T47D (cell line): ENCODE results near the gene INF2.

Experiments used
- DNase-seq, 2 experiments: peaks; one replicate each; pipeline versions ENCODE4 v3.0.0 to v3.0.0-alpha.2; 2011 to 2012; ENCODE audit warnings: low read depth in 1 of 2, low spot score in 1 of 2
- JUND ChIP-seq: IDR thresholded peaks from 2 replicates; pipeline ENCODE4 v1.6.1; 2012; ENCODE audit warnings: low read depth
- in situ Hi-C: cut with HindIII; loops from 2 replicates; pipeline ENCODE4 v1.10.0; 2016; ENCODE audit warnings: low sequenced_read_pairs, low pct_unique_long_range_greater_than_20kb

INF2 gene

GRCh38 chr14:104758981-104759969 lies 69.9 kb downstream of the INF2 start:
- TF ChIP-seq JUND: no peak
- no peak for DNase-seq
- in situ Hi-C loops: no loop called here

- no peak for TF ChIP-seq JUND
- DNase-seq: no peak
- in situ Hi-C loops: no loop called here
These were observed 76.1 kb downstream of the INF2 start for GRCh38 chr14:104765517-104765916.

GRCh38 chr14:104766256-104766862 lies 76.9 kb downstream of the INF2 start:
- TF ChIP-seq JUND: no peak
- no peak for DNase-seq
- in situ Hi-C loops: no loop called here

GRCh38 chr14:104766863-104767633 lies 77.6 kb downstream of the INF2 start:
- peak in 1 of 2 experiments; percentile 45 for DNase-seq
- in situ Hi-C loops: no loop called here
- no peak for TF ChIP-seq JUND

GRCh38 chr14:104767634-104767918 lies 78.2 kb downstream of the INF2 start:
- in situ Hi-C loops: no loop called here
- DNase-seq: no peak
- TF ChIP-seq JUND: no peak

GRCh38 chr14:104768437-104769323 lies 79.3 kb downstream of the INF2 start:
- in situ Hi-C loops: no loop called here
- no peak for TF ChIP-seq JUND
- DNase-seq: peak; percentile 84 to 90

- in situ Hi-C loops: no loop called here
- TF ChIP-seq JUND: no peak
- no peak for DNase-seq
These were observed 80.1 kb downstream of the INF2 start for GRCh38 chr14:104769324-104770071.

GRCh38 chr14:104770072-104770579 lies 80.7 kb downstream of the INF2 start:
- TF ChIP-seq JUND: no peak
- no peak for DNase-seq
- in situ Hi-C loops: no loop called here

- in situ Hi-C loops: no loop called here
- TF ChIP-seq JUND: no peak
- DNase-seq: no peak
These were observed 81.4 kb downstream of the INF2 start for GRCh38 chr14:104770851-104771272.

GRCh38 chr14:104771374-104771773 lies 82.0 kb downstream of the INF2 start:
- TF ChIP-seq JUND: no peak
- in situ Hi-C loops: no loop called here
- DNase-seq: no peak
